H9 (cell line): ENCODE measurements around the gene RTTN. TPM values are rescaled to one million over a fixed set of nuclear protein-coding genes. Genes with fewer than 3 reads are reported as not detected.

Source experiments
- DNase-seq: peaks from one replicate; pipeline ENCODE4 v3.0.0-alpha.2; 2017
- H2AFZ ChIP-seq: one replicate; pipeline ENCODE4 v1.6.1; 2013; ENCODE audit warnings: mild to moderate bottlenecking, low read length, control low read depth, moderate library complexity
- H2AK5ac ChIP-seq: 2 replicates; pipeline ENCODE4 v1.6.1; 2013; ENCODE audit warnings: low read length, control low read depth, mixed read lengths; ENCODE audit not compliant: insufficient read length
- H2BK120ac ChIP-seq: one replicate; pipeline ENCODE4 v1.6.1; 2013; ENCODE audit warnings: low read depth, mild to moderate bottlenecking, low read length, control low read depth, inconsistent platforms; ENCODE audit not compliant: poor library complexity, severe bottlenecking
- H2BK12ac ChIP-seq: 2 replicates; pipeline ENCODE4 v1.6.1; 2013; ENCODE audit warnings: low read length, control low read depth, mixed read lengths, low read depth; ENCODE audit not compliant: insufficient read length
- H2BK15ac ChIP-seq: 2 replicates; pipeline ENCODE4 v1.6.1; 2013; ENCODE audit warnings: low read depth, low read length, control low read depth
- H2BK20ac ChIP-seq: one replicate; pipeline ENCODE4 v1.6.1; 2013; ENCODE audit warnings: low read depth, mild to moderate bottlenecking, low read length, control low read depth, inconsistent platforms; ENCODE audit not compliant: poor library complexity, severe bottlenecking
- H2BK5ac ChIP-seq: 2 replicates; pipeline ENCODE4 v1.6.1; 2013; ENCODE audit warnings: low read length, control low read depth, mixed read lengths; ENCODE audit not compliant: insufficient read length
- H3K14ac ChIP-seq: 2 replicates; pipeline ENCODE4 v1.6.1; 2013; ENCODE audit warnings: low read length, control low read depth; ENCODE audit not compliant: insufficient read depth
- H3K18ac ChIP-seq: 2 replicates; pipeline ENCODE4 v1.6.1; 2013; ENCODE audit warnings: low read depth, mild to moderate bottlenecking, mixed read lengths, low read length, control low read depth; ENCODE audit not compliant: insufficient read length
- H3K23ac ChIP-seq: 2 replicates; pipeline ENCODE4 v1.6.1; 2013; ENCODE audit warnings: low read length, control low read depth, mixed read lengths, low read depth; ENCODE audit not compliant: insufficient read length
- H3K23me2 ChIP-seq: 2 replicates; pipeline ENCODE4 v1.6.1; 2013; ENCODE audit warnings: low read depth, mild to moderate bottlenecking, mixed read lengths, low read length, control low read depth; ENCODE audit not compliant: insufficient read length, poor library complexity, severe bottlenecking
- H3K27ac ChIP-seq: 2 replicates; pipeline ENCODE4 v1.5.1; 2013; ENCODE audit warnings: low read length, control low read depth, mixed read lengths, low read depth; ENCODE audit not compliant: insufficient read length
- H3K27me3 ChIP-seq: 2 replicates; pipeline ENCODE4 v1.6.1; 2013; ENCODE audit warnings: low read length, control low read depth, inconsistent platforms; ENCODE audit not compliant: insufficient read depth
- H3K4ac ChIP-seq: 2 replicates; pipeline ENCODE4 v1.6.1; 2013; ENCODE audit warnings: low read depth, mild to moderate bottlenecking, control low read depth, inconsistent platforms, low read length, moderate library complexity
- H3K4me1 ChIP-seq: 2 replicates; pipeline ENCODE4 v1.6.1; 2013; ENCODE audit warnings: low read length, control low read depth, inconsistent platforms; ENCODE audit not compliant: insufficient read depth
- H3K4me2 ChIP-seq: 2 replicates; pipeline ENCODE4 v1.6.1; 2013; ENCODE audit warnings: low read length, control low read depth, mixed read lengths; ENCODE audit not compliant: insufficient read length, insufficient read depth
- H3K56ac ChIP-seq: 2 replicates; pipeline ENCODE4 v1.6.1; 2013; ENCODE audit warnings: low read depth, mild to moderate bottlenecking, mixed read lengths, low read length, control low read depth; ENCODE audit not compliant: insufficient read length
- H3K79me1 ChIP-seq: 2 replicates; pipeline ENCODE4 v1.6.1; 2013; ENCODE audit warnings: low read depth, mild to moderate bottlenecking, moderate library complexity, low read length, control low read depth, inconsistent platforms; ENCODE audit not compliant: insufficient read depth, poor library complexity, severe bottlenecking
- H3K79me2 ChIP-seq: 2 replicates; pipeline ENCODE4 v1.6.1; 2013; ENCODE audit warnings: low read length, control low read depth, inconsistent platforms; ENCODE audit not compliant: insufficient read depth
- H3K9ac ChIP-seq: 2 replicates; pipeline ENCODE4 v1.6.1; 2013; ENCODE audit warnings: low read length, control low read depth, mixed read lengths; ENCODE audit not compliant: insufficient read length; ENCODE audit errors: extremely low read depth
- H3K9me3 ChIP-seq: one replicate; pipeline ENCODE4 v1.6.1; 2013; ENCODE audit warnings: low read depth, low read length, inconsistent platforms; ENCODE audit not compliant: control insufficient read depth
- H3T11ph ChIP-seq: one replicate; pipeline ENCODE4 v1.6.1; 2013; ENCODE audit warnings: mild to moderate bottlenecking, low read length, control low read depth, inconsistent platforms
- H4K20me1 ChIP-seq: one replicate; pipeline ENCODE4 v1.6.1; 2013; ENCODE audit not compliant: control insufficient read depth, insufficient read length, insufficient read depth
- H4K5ac ChIP-seq: 2 replicates; pipeline ENCODE4 v1.6.1; 2013; ENCODE audit warnings: low read depth, mild to moderate bottlenecking, mixed read lengths, low read length, control low read depth; ENCODE audit not compliant: insufficient read length
- H4K8ac ChIP-seq: replicated peaks from 2 replicates; pipeline ENCODE4 v1.6.1; 2013; ENCODE audit warnings: low read length, control low read depth, mixed read lengths, low read depth; ENCODE audit not compliant: insufficient read length
- H4K91ac ChIP-seq: 2 replicates; pipeline ENCODE4 v1.6.1; 2013; ENCODE audit warnings: low read depth, mild to moderate bottlenecking, moderate library complexity, mixed read lengths, low read length, control low read depth; ENCODE audit not compliant: insufficient read length
- H3K27ac Mint-ChIP-seq, 3 experiments: 2 replicates in 2 of 3; 3 replicates in 1 of 3; pipeline ENCODE4 v1.8.0; 2020 to 2021; ENCODE audit warnings: mixed read lengths in 3 of 3, mild to moderate bottlenecking in 1 of 3, moderate library complexity in 1 of 3
- H3K27me3 Mint-ChIP-seq: 2 replicates; pipeline ENCODE4 v1.8.0; 2021; ENCODE audit warnings: low read depth, mild to moderate bottlenecking, moderate library complexity, mixed read lengths
- H3K36me3 Mint-ChIP-seq, 3 experiments: 2 replicates in 2 of 3; 3 replicates in 1 of 3; pipeline ENCODE4 v1.8.0; 2020 to 2021; ENCODE audit warnings: low read depth in 3 of 3, mixed read lengths in 3 of 3; ENCODE audit not compliant: insufficient read depth in 1 of 3
- H3K4me1 Mint-ChIP-seq, 2 experiments: 2 replicates each; pipeline ENCODE4 v1.8.0; 2020; ENCODE audit warnings: mixed read lengths in 2 of 2
- H3K4me3 Mint-ChIP-seq, 2 experiments: 2 replicates in 1 of 2; 3 replicates in 1 of 2; pipeline ENCODE4 v1.8.0; 2020 to 2021; ENCODE audit warnings: mild to moderate bottlenecking in 2 of 2, mixed read lengths in 2 of 2, moderate library complexity in 1 of 2
- H3K9me3 Mint-ChIP-seq, 2 experiments: 2 replicates in 1 of 2; 3 replicates in 1 of 2; pipeline ENCODE4 v1.8.0; 2020; ENCODE audit warnings: mild to moderate bottlenecking in 2 of 2, mixed read lengths in 2 of 2, moderate library complexity in 1 of 2
- WGBS: extraction: QIAGEN DNeasy Blood & Tissue Kit; methylation state at CpG from one replicate; pipeline ENCODE4 v1.1.7; 2013; ENCODE audit warnings: missing lambda C conversion rate, low lambda C conversion rate, mixed read lengths; ENCODE audit not compliant: insufficient read length; ENCODE audit errors: extremely low coverage; 5-methylcytosine and 5-hydroxymethylcytosine counted together
- total RNA-seq: library from RNA; stranded (reverse); gene quantifications from 2 replicates; pipeline ENCODE4 v1.2.1, GENCODE V29; 2021
- TF ChIP-seq, protein P1 (sequence below): fragments of 200-600 bp; sonication (generic); conservative IDR thresholded peaks from 3 replicates; pipeline ENCODE4 v1.8.0; 2021; ENCODE audit warnings: antibody characterized with exemption, mild to moderate bottlenecking

Gene RTTN
- total RNA-seq, 1 experiment from 2014 or later, result 17.6 TPM

DNA sequence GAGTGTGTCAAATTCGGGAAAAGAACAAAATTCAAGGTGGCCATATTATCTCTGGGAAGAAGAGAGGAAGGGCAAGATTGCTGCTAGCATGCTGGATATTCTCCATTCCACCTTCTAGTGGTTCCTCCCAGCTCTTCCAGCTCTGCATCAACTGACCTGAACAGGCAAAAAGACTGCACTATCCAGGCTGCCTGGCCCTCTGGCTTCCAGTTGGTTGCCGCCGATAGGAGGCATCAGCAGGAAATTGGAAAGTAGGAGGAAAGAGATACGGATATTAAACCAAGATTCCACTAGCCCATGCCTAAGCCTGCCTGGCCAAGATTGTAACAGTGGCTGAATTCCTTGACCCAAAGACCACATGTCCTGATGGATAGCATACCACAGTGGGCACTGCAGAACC, 1.7 kb upstream of the RTTN start:
- Histone ChIP-seq H2BK20ac (no peak overlapping the region), H3K9me3 (no peaks in the 10 kb centered on the region), H3K4me2 (no peak overlapping the region), H3K23ac (no peak overlapping the region), H3K9ac (no peak overlapping the region), H3K27me3 (no peaks in the 10 kb centered on the region), H3T11ph (no peak overlapping the region), H3K4me1 (no peaks in the 10 kb centered on the region), H3K14ac (no peak overlapping the region), H2BK120ac (no peak overlapping the region), H4K8ac (no peak overlapping the region), H3K4ac (no peak overlapping the region), H3K79me2 (no peaks in the 10 kb centered on the region; the same call in 1 of the 2 replicates), H2AK5ac (no peak overlapping the region), H3K23me2 (peaks cover 11% of the 10 kb centered on the region), H2AFZ (peak overlapping the region; percentile 61), H3K18ac (no peak overlapping the region), H2BK15ac (no peak overlapping the region), H3K56ac (no peak overlapping the region), H4K91ac (no peak overlapping the region), H2BK5ac (no peak overlapping the region), H4K20me1 (no peaks in the 10 kb centered on the region), H3K79me1 (no peaks in the 10 kb centered on the region), H4K5ac (no peak overlapping the region), H3K27ac (no peak overlapping the region), H2BK12ac (no peak overlapping the region)
- Mint-ChIP-seq H3K36me3 (peaks cover under 1 to 7% (median 2%) of the 10 kb centered on the region in 3 experiments; a peak in 4 of 7 replicates), H3K27ac (no peak overlapping the region), H3K27me3 (no peaks in the 10 kb centered on the region; the same call in none of the 2 replicates), H3K9me3 (no peaks in the 10 kb centered on the region), H3K4me1 (peaks cover 8 to 15% of the 10 kb centered on the region in 2 experiments), H3K4me3 (peak overlapping the region in 1 of 2 experiments; percentile 21; a peak in 1 of 5 replicates)
- peak; percentile 37 for DNase-seq
- WGBS, result no CpG with 5 or more reads among the region's 4 CpGs
- TF ChIP-seq, protein P1, sequence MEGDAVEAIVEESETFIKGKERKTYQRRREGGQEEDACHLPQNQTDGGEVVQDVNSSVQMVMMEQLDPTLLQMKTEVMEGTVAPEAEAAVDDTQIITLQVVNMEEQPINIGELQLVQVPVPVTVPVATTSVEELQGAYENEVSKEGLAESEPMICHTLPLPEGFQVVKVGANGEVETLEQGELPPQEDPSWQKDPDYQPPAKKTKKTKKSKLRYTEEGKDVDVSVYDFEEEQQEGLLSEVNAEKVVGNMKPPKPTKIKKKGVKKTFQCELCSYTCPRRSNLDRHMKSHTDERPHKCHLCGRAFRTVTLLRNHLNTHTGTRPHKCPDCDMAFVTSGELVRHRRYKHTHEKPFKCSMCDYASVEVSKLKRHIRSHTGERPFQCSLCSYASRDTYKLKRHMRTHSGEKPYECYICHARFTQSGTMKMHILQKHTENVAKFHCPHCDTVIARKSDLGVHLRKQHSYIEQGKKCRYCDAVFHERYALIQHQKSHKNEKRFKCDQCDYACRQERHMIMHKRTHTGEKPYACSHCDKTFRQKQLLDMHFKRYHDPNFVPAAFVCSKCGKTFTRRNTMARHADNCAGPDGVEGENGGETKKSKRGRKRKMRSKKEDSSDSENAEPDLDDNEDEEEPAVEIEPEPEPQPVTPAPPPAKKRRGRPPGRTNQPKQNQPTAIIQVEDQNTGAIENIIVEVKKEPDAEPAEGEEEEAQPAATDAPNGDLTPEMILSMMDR, result 0 out of 3 replicates have a peak, but pooled peaks have one; percentile 8
